CD4-positive, alpha-beta T cell (primary cell): ENCODE results near the gene C5orf47. TPM values are rescaled to one million over a fixed set of nuclear protein-coding genes. Genes with fewer than 3 reads are reported as not detected.

Experiments
- ATAC-seq: fragments of 200-7000 bp; cut with Tn5 transposase; one replicate; pipeline ENCODE4 v1.10.0; 2022; ENCODE audit warnings: mild to moderate bottlenecking; ENCODE audit not compliant: poor library complexity
- CTCF ChIA-PET: fragments of 350-600 bp; sonication (Branson Sonifier 250); formaldehyde crosslinking; loops from one replicate; lab custom pipeline; 2021; ENCODE audit warnings: antibody characterized with exemption, inconsistent platforms; lab: Charles Lee
- POLR2A ChIA-PET: fragments of 350-600 bp; sonication (Branson Sonifier 250); formaldehyde crosslinking; loops from one replicate; lab custom pipeline; 2021; ENCODE audit warnings: antibody characterized with exemption, inconsistent platforms; lab: Charles Lee
- DNase-seq, 14 experiments: peaks; one replicate each; pipeline ENCODE4 v3.0.0-alpha.2; 2013 to 2020; ENCODE audit warnings: mixed read lengths in 2 of 14
- H3K27ac ChIP-seq, 2 donors: one replicate each; pipeline versions ENCODE4 v1.5.1 to v1.7.0; 2013; ENCODE audit warnings: low read length in 2 of 2, low read depth in 1 of 2, mild to moderate bottlenecking in 1 of 2
- H3K27me3 ChIP-seq, 2 experiments: 1 replicate in 1 of 2; 2 replicates in 1 of 2; pipeline versions ENCODE4 v1.6.1 to v1.7.0; 2013; ENCODE audit warnings: low read length in 2 of 2, control low read depth in 1 of 2, mild to moderate bottlenecking in 1 of 2, moderate library complexity in 1 of 2; ENCODE audit not compliant: insufficient read depth in 2 of 2, control insufficient read depth in 1 of 2
- H3K36me3 ChIP-seq: one replicate; pipeline ENCODE4 v1.6.1; 2013; ENCODE audit warnings: low read length, control low read depth; ENCODE audit not compliant: insufficient read depth
- H3K4me1 ChIP-seq: one replicate; pipeline ENCODE4 v1.6.1; 2013; ENCODE audit warnings: low read length, control low read depth; ENCODE audit not compliant: insufficient read depth
- H3K4me3 ChIP-seq: one replicate; pipeline ENCODE4 v1.5.1; 2013; ENCODE audit warnings: mild to moderate bottlenecking, low read length, moderate library complexity
- H3K9me3 ChIP-seq, 2 experiments: 1 replicate in 1 of 2; 2 replicates in 1 of 2; pipeline versions ENCODE4 v1.6.1 to v1.7.0; 2013; ENCODE audit warnings: low read length in 2 of 2, mild to moderate bottlenecking in 2 of 2, control low read depth in 1 of 2, moderate library complexity in 1 of 2; ENCODE audit not compliant: control insufficient read depth in 1 of 2, insufficient read depth in 1 of 2
- H3K27ac Mint-ChIP-seq: one replicate; pipeline ENCODE4 v1.8.0; 2020; ENCODE audit warnings: mixed read lengths
- H3K27me3 Mint-ChIP-seq: one replicate; pipeline ENCODE4 v1.8.0; 2021; ENCODE audit warnings: mixed read lengths
- H3K36me3 Mint-ChIP-seq: one replicate; pipeline ENCODE4 v1.8.0; 2021; ENCODE audit warnings: low read depth, mixed read lengths
- H3K4me1 Mint-ChIP-seq: one replicate; pipeline ENCODE4 v1.8.0; 2021; ENCODE audit warnings: low read depth, mixed read lengths
- H3K4me3 Mint-ChIP-seq: one replicate; pipeline ENCODE4 v1.8.0; 2020; ENCODE audit warnings: mild to moderate bottlenecking, mixed read lengths
- H3K9me3 Mint-ChIP-seq: one replicate; pipeline ENCODE4 v1.8.0; 2020; ENCODE audit warnings: mixed read lengths
- intact Hi-C, 2 experiments: fragments of 100-400 bp; cut with DNase I in 1 of 2; cut with micrococcal nuclease in 1 of 2; formaldehyde crosslinking; loops; one replicate each; pipeline versions ENCODE4 v1.15.1 to v1.9.0; 2023 to 2025; cut with DNase I, micrococcal nuclease
- polyA plus RNA-seq, 2 donors: library from polyadenylated mRNA; unstranded; fragments of 120-200 nt; gene quantifications; one replicate each; pipeline ENCODE4 v1.2.1, GENCODE V29; 2013
- total RNA-seq, 174 experiments: library from RNA in 2 of 174; stranded (reverse) in 2 of 174; gene quantifications; one replicate each; pipeline ENCODE4 v1.2.3 and lab custom pipeline; 2021 to 2026
- TF ChIP-seq, protein P1 (sequence below): fragments of 200-600 bp; IDR thresholded peaks from one replicate; pipeline ENCODE4 v1.8.0; 2022; ENCODE audit warnings: antibody characterized with exemption, mild to moderate bottlenecking

The C5orf47 gene, protein sequence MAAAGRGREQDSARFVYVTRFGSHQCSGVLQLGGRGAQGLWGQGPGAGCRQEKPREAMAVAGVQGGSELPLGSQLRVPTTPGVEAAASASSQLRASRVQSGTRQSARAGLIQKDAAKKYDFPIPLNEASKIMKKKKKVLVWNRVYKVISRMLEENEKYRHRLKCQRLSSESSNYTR
- total RNA-seq, result not detected
- 0.03 TPM for polyA plus RNA-seq (2013, experiment 1 of 2)
- 0.03 TPM for polyA plus RNA-seq (2013, experiment 2 of 2)
- total RNA-seq (lab: John Stamatoyannopoulos, UW), result 0 to 0.60 (median 0) reads per million in 172 experiments

DNA sequence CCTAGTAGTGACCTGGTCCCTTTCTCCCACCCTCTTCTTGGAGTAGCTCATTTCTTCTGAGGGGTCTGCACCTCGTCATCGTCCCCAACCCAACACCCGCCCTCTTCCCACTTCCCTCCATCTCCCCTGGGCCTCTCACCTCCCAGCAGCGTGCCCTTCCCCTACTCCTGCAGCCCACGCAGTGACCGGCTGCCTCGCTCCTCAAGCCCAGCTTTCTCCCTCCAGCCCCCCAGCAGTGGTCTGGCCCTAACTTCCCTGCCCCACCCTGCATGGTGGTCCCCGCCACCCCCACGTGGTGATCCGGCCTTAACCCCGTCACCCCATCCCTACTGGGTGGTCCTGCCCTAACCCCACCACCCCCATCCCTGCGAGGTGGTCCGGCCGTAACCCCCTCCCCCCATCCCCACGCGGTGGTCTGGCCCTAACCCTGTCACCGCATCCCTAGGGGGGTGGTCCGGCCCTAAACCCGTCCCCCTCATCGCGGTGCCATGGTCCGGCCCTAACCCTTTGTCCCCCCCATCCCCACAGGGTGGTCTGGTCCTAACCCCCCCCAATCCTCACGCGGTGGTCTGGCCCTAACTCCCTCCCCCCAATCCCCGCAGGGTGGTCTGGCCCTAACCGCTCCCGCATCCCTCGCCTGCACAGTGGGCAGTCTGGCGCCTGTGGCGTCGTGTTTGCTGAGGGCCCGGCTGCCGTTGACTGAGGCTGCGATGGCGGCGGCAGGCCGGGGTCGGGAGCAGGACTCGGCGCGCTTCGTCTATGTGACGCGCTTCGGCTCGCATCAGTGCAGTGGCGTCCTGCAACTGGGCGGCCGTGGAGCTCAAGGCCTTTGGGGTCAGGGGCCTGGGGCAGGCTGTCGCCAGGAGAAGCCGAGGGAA is at the start of gene C5orf47:
C5orf47 (plus strand) TSS at position 617 of the 878 bp plus-strand sequence; CDS start at position 711, 94 bp downstream.
- intact Hi-C loops, result no loop called here
- Mint-ChIP-seq H3K4me1 (no peaks in the 10 kb centered on the region), H3K9me3 (no peaks in the 10 kb centered on the region), H3K27me3 (peaks cover 17% of the 10 kb centered on the region), H3K36me3 (no peaks in the 10 kb centered on the region), H3K4me3 (no peak within 1 kb of the TSS), H3K27ac (no peak within 1 kb of the TSS)
- TF ChIP-seq, protein P1, sequence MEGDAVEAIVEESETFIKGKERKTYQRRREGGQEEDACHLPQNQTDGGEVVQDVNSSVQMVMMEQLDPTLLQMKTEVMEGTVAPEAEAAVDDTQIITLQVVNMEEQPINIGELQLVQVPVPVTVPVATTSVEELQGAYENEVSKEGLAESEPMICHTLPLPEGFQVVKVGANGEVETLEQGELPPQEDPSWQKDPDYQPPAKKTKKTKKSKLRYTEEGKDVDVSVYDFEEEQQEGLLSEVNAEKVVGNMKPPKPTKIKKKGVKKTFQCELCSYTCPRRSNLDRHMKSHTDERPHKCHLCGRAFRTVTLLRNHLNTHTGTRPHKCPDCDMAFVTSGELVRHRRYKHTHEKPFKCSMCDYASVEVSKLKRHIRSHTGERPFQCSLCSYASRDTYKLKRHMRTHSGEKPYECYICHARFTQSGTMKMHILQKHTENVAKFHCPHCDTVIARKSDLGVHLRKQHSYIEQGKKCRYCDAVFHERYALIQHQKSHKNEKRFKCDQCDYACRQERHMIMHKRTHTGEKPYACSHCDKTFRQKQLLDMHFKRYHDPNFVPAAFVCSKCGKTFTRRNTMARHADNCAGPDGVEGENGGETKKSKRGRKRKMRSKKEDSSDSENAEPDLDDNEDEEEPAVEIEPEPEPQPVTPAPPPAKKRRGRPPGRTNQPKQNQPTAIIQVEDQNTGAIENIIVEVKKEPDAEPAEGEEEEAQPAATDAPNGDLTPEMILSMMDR, result no peak
- no peak within 1 kb of the TSS for H3K27ac ChIP-seq
- POLR2A ChIA-PET, result no interaction called here
- CTCF ChIA-PET, result no interaction called here
- peaks cover 0 to 8% of the 10 kb centered on the region in 2 experiments for H3K9me3 ChIP-seq
- ATAC-seq (no peak), DNase-seq (no peak)
- H3K36me3 ChIP-seq, result no peaks in the 10 kb centered on the region
- H3K4me3 ChIP-seq, result no peak within 1 kb of the TSS
- no peaks in the 10 kb centered on the region for H3K4me1 ChIP-seq
- peaks cover 0 to 5% of the 10 kb centered on the region in 2 experiments for H3K27me3 ChIP-seq

DNA sequence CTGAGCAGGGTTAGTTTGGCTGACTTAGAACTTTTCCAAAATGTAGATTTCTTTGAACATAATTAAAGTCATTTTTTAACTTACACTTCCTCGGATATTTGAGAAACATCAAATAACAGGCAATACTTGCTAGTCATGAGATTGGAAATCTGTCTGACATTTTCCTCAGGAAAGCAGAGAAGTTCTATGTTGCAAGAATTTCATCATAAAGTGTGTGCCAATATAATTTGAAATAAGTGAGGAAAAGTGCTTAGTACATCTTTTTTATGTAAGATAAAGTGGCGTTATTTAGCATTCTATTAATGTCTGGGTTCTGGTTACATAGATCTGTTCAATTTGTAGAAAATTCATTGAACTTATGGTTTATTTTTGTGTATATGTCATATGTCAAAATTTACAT is 48.7 kb upstream of the C5orf47 start:
- H3K9me3 ChIP-seq, result no peaks in the 10 kb centered on the region
- POLR2A ChIA-PET, result interaction anchor here (0.7 kb wide), 1 partner anchor 9 kb away, joined by 3 read pairs; no protein-coding TSS in a partner anchor
- no peak overlapping the region for H3K4me3 Mint-ChIP-seq

DNA sequence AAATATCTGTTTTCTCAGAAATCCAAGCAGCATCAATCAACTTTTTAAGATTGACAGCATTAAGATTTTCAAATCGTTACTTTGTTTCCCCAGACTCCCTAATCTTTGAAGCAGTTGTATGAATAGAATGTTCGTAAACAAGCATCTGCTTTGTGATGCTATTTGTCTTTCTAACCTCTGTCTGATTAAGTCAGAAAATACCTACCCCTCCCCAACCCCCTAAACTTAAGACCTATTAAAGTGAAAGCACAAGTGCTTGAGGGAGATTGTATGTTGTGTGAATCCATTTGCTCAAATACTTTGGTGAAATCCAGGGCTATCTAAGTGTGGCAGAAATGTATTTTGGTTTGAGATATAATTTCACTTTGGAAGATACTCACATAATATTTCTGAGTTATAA is 47.9 kb upstream of the C5orf47 start:
- Mint-ChIP-seq H3K4me3 (no peak overlapping the region), H3K9me3 (no peaks in the 10 kb centered on the region), H3K36me3 (peaks cover 33% of the 10 kb centered on the region), H3K27ac (no peak overlapping the region), H3K4me1 (peaks cover 8% of the 10 kb centered on the region), H3K27me3 (no peaks in the 10 kb centered on the region)
- Histone ChIP-seq H3K4me1 (no peaks in the 10 kb centered on the region), H3K27me3 (no peaks in the 10 kb centered on the region), H3K9me3 (no peaks in the 10 kb centered on the region), H3K4me3 (no peak overlapping the region), H3K27ac (no peak overlapping the region), H3K36me3 (peaks cover 15% of the 10 kb centered on the region)
- CTCF ChIA-PET, result no interaction called here
- DNase-seq, result no peak
- TF ChIP-seq, protein P1, result no peak
- POLR2A ChIA-PET, result no interaction called here
- intact Hi-C loops, result no loop called here
- ATAC-seq, result no peak

More for the DNA sequence above, 48.7 kb upstream of the C5orf47 start:
- no peaks in the 10 kb centered on the region for H3K27me3 Mint-ChIP-seq
- TF ChIP-seq, protein P1, result no peak
- ATAC-seq, result no peak
- H3K36me3 Mint-ChIP-seq, result peaks cover 24% of the 10 kb centered on the region
- CTCF ChIA-PET, result no interaction called here
- no peaks in the 10 kb centered on the region for H3K4me1 ChIP-seq
- no peak overlapping the region for H3K4me3 ChIP-seq
- no peaks in the 10 kb centered on the region for H3K27me3 ChIP-seq
- DNase-seq, result no peak
- H3K27ac ChIP-seq, result no peak overlapping the region
- H3K4me1 Mint-ChIP-seq, result peaks cover 11% of the 10 kb centered on the region
- no peaks in the 10 kb centered on the region for H3K9me3 Mint-ChIP-seq
- intact Hi-C loops, result no loop called here
- no peak overlapping the region for H3K27ac Mint-ChIP-seq
- H3K36me3 ChIP-seq, result peaks cover 6% of the 10 kb centered on the region
